ENCODE measurements around the gene CHRNA4.

The CHRNA4 gene

DNA sequence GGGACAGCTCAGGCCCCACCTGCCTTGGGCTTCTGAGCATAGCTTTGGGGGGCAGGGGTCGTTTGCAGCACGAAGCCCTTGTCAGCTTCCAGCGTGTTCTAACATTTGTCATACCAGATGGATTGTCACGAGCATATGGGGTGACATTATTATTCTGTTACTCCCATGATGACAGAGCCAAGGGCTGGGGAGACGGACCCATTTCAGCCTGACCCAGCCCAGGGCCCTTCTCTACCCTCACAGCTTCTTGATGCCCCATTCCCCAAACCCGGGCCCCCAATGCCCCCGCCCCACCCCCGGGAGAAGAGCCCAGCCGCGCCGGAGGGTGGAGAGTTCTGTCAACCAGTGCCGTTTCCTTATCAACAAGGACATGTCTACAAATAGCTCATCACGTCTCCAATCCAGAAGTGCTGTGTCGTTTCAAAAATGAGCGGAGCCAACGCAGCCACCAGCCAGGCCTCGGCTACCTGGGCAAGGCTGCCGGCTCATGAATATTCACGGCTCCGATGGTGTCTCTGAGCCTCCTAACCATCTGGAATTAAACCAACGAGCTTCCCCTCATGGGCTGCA, 9.6 kb upstream of the CHRNA4 start:
- H3K4me3 ChIP-seq (ENCODE audit: low read length), result no peak overlapping the region
- H3K27me3 ChIP-seq (ENCODE audit: control insufficient read depth, insufficient read depth, low read length), result peaks cover 6% of the 10 kb centered on the region
- no peaks in the 10 kb centered on the region for H3K36me3 ChIP-seq (ENCODE audit: control insufficient read depth, insufficient read depth, low read length)
- no peak overlapping the region for H3K9ac ChIP-seq (ENCODE audit: low read length)
- no peak overlapping the region for H3K27ac ChIP-seq (ENCODE audit: low read depth, low read length)
- H3K4me1 ChIP-seq (ENCODE audit: control insufficient read depth, insufficient read depth, low read length), result no peaks in the 10 kb centered on the region

- Histone ChIP-seq H3K27ac (ENCODE audit: low read depth, low read length) (no peak overlapping the region), H3K4me3 (ENCODE audit: low read length) (no peak overlapping the region), H3K27me3 (ENCODE audit: control insufficient read depth, insufficient read depth, low read length) (peaks cover 4% of the 10 kb centered on the region), H3K36me3 (ENCODE audit: control insufficient read depth, insufficient read depth, low read length) (no peaks in the 10 kb centered on the region), H3K9ac (ENCODE audit: low read length) (no peak overlapping the region), H3K4me1 (ENCODE audit: control insufficient read depth, insufficient read depth, low read length) (no peaks in the 10 kb centered on the region)
These were observed 8.8 kb upstream of the CHRNA4 start for GRCh38 chr20:63369724-63370617.

DNA sequence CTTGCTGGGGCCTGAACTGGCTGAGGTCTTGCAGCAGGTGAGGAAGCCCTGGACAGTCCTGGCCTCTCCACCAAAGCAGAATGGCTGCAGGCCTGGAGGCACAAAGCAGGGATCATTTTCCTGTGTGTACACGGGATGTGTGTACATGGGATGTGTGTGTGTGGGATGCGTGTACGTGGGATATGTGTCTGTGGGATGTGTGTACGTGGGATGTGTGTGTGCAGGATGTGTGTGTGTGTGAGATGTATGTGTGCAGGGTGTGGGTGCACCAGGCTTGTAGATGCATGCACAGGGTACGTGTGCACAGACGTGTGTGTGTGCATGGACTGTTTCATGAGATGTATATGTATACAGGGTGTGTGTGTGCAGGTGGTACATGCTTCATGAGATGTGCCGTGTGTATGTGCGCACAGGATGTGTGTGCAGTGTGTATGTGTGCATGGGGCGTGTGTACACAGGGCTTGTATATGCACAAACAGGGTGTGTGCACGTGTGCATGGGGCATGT, 7.9 kb upstream of the CHRNA4 start:
- H3K36me3 ChIP-seq (ENCODE audit: control insufficient read depth, insufficient read depth, low read length), result no peaks in the 10 kb centered on the region
- peaks cover 4% of the 10 kb centered on the region for H3K27me3 ChIP-seq (ENCODE audit: control insufficient read depth, insufficient read depth, low read length)
- no peak overlapping the region for H3K4me3 ChIP-seq (ENCODE audit: low read length)
- H3K4me1 ChIP-seq (ENCODE audit: control insufficient read depth, insufficient read depth, low read length), result no peaks in the 10 kb centered on the region
- H3K9ac ChIP-seq (ENCODE audit: low read length), result no peak overlapping the region
- no peak overlapping the region for H3K27ac ChIP-seq (ENCODE audit: low read depth, low read length)

- H3K4me1 ChIP-seq (ENCODE audit: control insufficient read depth, insufficient read depth, low read length), result no peaks in the 10 kb centered on the region
- H3K4me3 ChIP-seq (ENCODE audit: low read length), result no peak overlapping the region
- no peak overlapping the region for H3K27ac ChIP-seq (ENCODE audit: low read depth, low read length)
- no peak overlapping the region for H3K9ac ChIP-seq (ENCODE audit: low read length)
- H3K27me3 ChIP-seq (ENCODE audit: control insufficient read depth, insufficient read depth, low read length), result peaks cover 7% of the 10 kb centered on the region
- no peaks in the 10 kb centered on the region for H3K36me3 ChIP-seq (ENCODE audit: control insufficient read depth, insufficient read depth, low read length)
These were observed 7.0 kb upstream of the CHRNA4 start for GRCh38 chr20:63368151-63368550.

DNA sequence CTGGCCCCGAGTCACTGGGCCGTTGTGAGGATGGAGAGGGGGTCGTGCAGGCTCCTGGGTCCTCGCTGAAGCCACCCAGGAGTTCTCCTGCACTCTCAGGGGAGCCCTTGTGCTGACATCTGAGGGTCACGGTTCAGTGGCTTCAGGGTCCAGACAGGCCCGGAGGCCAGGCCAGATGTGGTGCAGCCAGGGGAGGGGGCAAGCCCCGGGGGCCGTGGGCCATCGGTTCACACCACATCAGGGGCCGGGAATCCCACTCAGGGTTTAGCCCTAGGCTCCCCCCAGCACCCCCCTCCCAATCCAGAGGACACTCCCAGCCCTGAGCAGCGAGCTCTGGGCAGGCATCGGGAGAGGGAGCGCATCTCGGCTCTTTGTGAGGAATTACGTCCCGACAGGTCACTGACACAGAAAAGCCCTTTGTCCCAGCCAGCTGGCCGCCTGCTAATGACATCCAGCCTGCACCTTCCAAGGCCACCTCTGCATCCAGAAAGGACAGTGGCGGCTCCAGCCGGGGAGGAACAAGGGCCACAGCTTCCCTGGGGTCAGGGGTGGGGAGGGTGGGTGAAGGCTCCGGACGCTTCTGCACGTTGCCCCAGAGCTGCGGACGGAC, 6.4 kb upstream of the CHRNA4 start:
- no peak overlapping the region for H3K4me3 ChIP-seq (ENCODE audit: low read length)
- no peak overlapping the region for H3K9ac ChIP-seq (ENCODE audit: low read length)
- H3K36me3 ChIP-seq (ENCODE audit: control insufficient read depth, insufficient read depth, low read length), result no peaks in the 10 kb centered on the region
- H3K27me3 ChIP-seq (ENCODE audit: control insufficient read depth, insufficient read depth, low read length), result peaks cover 11% of the 10 kb centered on the region
- no peaks in the 10 kb centered on the region for H3K4me1 ChIP-seq (ENCODE audit: control insufficient read depth, insufficient read depth, low read length)
- H3K27ac ChIP-seq (ENCODE audit: low read depth, low read length), result no peak overlapping the region

DNA sequence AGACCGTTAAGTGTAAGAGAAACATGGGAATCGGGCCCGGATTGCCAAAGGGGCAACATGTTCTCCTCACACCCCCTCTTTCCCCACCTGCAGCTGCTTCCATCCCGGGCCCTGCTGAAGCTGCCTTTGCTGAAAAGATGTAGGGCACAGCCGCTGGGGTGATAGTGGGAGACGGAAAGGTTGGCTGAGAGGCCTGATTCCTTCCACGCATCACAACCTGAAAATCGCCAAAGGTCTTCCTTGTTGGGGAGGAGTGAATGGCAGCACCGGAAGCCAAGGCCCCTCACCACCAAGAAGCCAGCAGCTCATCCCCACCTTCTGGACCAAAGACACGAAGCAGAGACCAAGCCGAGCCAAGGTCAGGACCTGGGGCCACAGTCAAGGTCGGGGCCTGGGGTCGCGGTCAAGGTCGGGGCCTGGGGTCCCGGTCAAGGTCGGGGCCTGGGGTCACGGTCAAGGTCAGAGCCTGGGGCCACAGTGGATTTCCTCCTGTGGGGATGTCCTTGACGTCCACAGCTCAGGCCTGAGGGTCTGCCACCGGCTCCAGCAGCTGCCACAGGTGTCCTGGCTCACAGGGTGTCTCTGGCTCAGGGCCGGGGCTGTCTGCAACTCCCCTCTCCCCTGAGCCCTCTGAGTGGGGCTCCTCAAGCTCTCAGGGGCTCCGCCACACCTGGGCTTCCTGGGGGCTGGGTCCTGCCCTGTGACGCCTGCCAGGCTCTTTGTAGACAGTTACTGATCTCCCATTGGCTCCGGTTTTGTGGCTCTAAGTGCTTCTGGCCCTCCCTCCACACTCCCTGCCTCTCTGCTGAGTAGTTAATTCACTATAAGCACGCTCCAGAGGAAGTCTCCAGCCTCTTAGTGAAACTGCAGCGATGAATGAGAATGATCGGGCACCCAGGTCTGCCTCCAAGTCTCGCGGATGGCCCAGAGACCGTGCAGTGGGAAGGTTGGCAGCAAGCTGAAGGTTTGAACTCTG, 5.5 kb upstream of the CHRNA4 start:
- H3K27me3 ChIP-seq (ENCODE audit: control insufficient read depth, insufficient read depth, low read length), result peaks cover 11% of the 10 kb centered on the region
- no peak overlapping the region for H3K4me3 ChIP-seq (ENCODE audit: low read length)
- H3K9ac ChIP-seq (ENCODE audit: low read length), result no peak overlapping the region
- no peak overlapping the region for H3K27ac ChIP-seq (ENCODE audit: low read depth, low read length)
- no peaks in the 10 kb centered on the region for H3K36me3 ChIP-seq (ENCODE audit: control insufficient read depth, insufficient read depth, low read length)
- no peaks in the 10 kb centered on the region for H3K4me1 ChIP-seq (ENCODE audit: control insufficient read depth, insufficient read depth, low read length)

DNA sequence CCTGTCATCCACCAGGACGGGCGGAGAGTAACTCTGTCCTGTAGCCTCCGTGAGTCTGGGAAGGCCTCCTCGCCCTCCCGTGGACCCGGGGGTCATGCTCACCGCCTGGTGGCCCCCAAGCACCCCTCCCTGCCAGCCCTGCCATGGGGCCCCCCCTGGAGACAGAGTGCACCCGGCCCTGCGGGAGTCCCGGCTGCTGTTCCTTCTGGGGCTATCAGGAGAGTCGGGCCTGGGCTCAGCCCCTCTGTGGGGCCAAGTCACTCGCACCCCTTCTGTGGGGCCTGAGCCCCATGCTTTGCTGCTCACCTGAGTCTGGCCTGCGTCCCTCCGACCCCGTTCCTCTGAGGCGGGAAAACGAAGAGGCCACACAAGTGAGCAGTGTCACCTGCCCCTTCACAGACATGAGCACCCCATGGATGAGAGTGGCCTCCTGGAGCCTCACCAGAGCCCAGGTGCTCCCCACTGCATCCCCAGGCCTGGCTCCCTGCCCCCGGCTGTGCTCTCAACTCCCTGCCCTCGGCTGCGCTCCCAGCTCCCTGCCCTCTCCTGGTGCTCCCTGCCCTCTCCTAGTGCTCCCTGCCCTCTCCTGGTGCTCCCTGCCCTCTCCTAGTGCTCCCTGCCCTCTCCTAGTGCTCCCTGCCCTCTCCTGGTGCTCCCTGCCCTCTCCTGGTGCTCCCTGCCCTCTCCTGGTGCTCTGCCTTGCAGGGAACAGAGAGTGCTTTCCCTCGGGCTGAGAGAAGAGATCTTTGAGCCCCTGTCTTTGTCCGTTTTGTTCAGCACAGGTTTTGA, 4.6 kb upstream of the CHRNA4 start:
- Histone ChIP-seq H3K4me1 (ENCODE audit: control insufficient read depth, insufficient read depth, low read length) (no peaks in the 10 kb centered on the region), H3K36me3 (ENCODE audit: control insufficient read depth, insufficient read depth, low read length) (no peaks in the 10 kb centered on the region), H3K9ac (ENCODE audit: low read length) (no peak overlapping the region), H3K27ac (ENCODE audit: low read depth, low read length) (no peak overlapping the region), H3K4me3 (ENCODE audit: low read length) (no peak overlapping the region), H3K27me3 (ENCODE audit: control insufficient read depth, insufficient read depth, low read length) (peaks cover 11% of the 10 kb centered on the region)

- H3K36me3 ChIP-seq (ENCODE audit: control insufficient read depth, insufficient read depth, low read length), result no peaks in the 10 kb centered on the region
- H3K27ac ChIP-seq (ENCODE audit: low read depth, low read length), result no peak overlapping the region
- no peaks in the 10 kb centered on the region for H3K4me1 ChIP-seq (ENCODE audit: control insufficient read depth, insufficient read depth, low read length)
- H3K9ac ChIP-seq (ENCODE audit: low read length), result no peak overlapping the region
- H3K4me3 ChIP-seq (ENCODE audit: low read length), result no peak overlapping the region
- H3K27me3 ChIP-seq (ENCODE audit: control insufficient read depth, insufficient read depth, low read length), result peaks cover 17% of the 10 kb centered on the region
These were observed 3.8 kb upstream of the CHRNA4 start for GRCh38 chr20:63364801-63365585.

DNA sequence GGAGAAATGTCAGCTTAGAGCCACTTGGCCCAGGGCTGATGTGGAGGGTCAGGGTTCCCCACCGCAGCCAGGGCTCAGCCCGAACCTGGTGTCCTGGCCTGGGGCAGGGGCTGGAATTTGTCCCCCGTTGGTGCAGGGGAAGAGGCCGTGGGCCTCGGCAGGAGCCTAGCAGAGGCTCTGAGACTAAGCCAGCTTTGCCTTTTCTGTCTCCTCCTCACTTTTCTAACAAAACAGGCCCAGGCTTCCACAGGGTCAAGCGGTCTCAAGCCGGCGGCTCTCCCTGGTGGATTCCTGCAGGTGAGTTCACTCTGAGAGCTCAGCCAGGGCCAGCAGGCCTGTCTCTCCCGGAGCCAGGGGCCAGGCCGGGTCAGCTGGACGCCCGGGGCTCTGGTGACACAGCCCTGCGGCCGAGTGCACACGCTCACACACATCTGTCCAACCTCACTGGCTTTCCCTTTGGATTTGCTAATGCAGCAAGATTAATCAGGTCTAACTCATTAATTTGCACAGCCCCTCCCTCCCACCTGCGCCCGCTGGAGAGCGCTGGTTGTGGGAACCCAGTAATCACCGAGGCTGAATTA, 2.9 kb upstream of the CHRNA4 start:
- H3K4me3 ChIP-seq (ENCODE audit: low read length), result no peak overlapping the region
- H3K36me3 ChIP-seq (ENCODE audit: control insufficient read depth, insufficient read depth, low read length), result no peaks in the 10 kb centered on the region
- H3K9ac ChIP-seq (ENCODE audit: low read length), result no peak overlapping the region
- H3K27me3 ChIP-seq (ENCODE audit: control insufficient read depth, insufficient read depth, low read length), result peaks cover 20% of the 10 kb centered on the region
- no peaks in the 10 kb centered on the region for H3K4me1 ChIP-seq (ENCODE audit: control insufficient read depth, insufficient read depth, low read length)
- no peak overlapping the region for H3K27ac ChIP-seq (ENCODE audit: low read depth, low read length)

- Histone ChIP-seq H3K4me3 (ENCODE audit: low read length) (no peak overlapping the region), H3K27ac (ENCODE audit: low read depth, low read length) (no peak overlapping the region), H3K9ac (ENCODE audit: low read length) (no peak overlapping the region), H3K4me1 (ENCODE audit: control insufficient read depth, insufficient read depth, low read length) (no peaks in the 10 kb centered on the region), H3K36me3 (ENCODE audit: control insufficient read depth, insufficient read depth, low read length) (no peaks in the 10 kb centered on the region), H3K27me3 (ENCODE audit: control insufficient read depth, insufficient read depth, low read length) (peaks cover 20% of the 10 kb centered on the region)
These were observed 2.1 kb upstream of the CHRNA4 start for GRCh38 chr20:63363013-63363957.
